PC-3 (cell line): ENCODE results near the gene SH3RF3. TPM values are rescaled to one million over a fixed set of nuclear protein-coding genes. Genes with fewer than 3 reads are reported as not detected.

Experiments
- ATAC-seq: fragments of 200-7000 bp; cut with Tn5 transposase; 2 replicates; pipeline ENCODE4 v1.9.1; 2020; ENCODE audit warnings: mild to moderate bottlenecking, moderate library complexity
- BruUV-seq: library from RNA; stranded (reverse); fragments of 400-500 nt; replicated peaks from 2 replicates; lab custom pipeline; 2021; lab: Mats Ljungman, UMichigan
- CTCF ChIA-PET: fragments of 300-600 bp; sonication (Branson Sonifier 250); formaldehyde crosslinking; loops from one replicate; lab custom pipeline; 2022; ENCODE audit warnings: antibody characterized with exemption; lab: Charles Lee
- POLR2A ChIA-PET: fragments of 300-600 bp; sonication (Branson Sonifier 250); formaldehyde crosslinking; loops from one replicate; lab custom pipeline; 2022; ENCODE audit warnings: antibody characterized with exemption; ENCODE audit not compliant: unreplicated experiment; lab: Charles Lee
- DNase-seq: peaks from one replicate; pipeline ENCODE4 v3.0.0-alpha.2; 2015
- H2AFZ ChIP-seq: fragments of 300-600 bp; sonication (generic); 2 replicates; pipeline ENCODE4 v1.6.0; 2016; ENCODE audit warnings: antibody characterized with exemption, low read length
- H3F3A ChIP-seq: fragments of 300-600 bp; sonication (generic); one replicate; pipeline ENCODE4 v1.6.0; 2017; ENCODE audit warnings: antibody characterized with exemption, low read length, control low read depth, mild to moderate bottlenecking; ENCODE audit not compliant: unreplicated experiment
- H3K27ac ChIP-seq: fragments of 300-600 bp; sonication (generic); 2 replicates; pipeline ENCODE4 v1.5.1; 2016; ENCODE audit warnings: mild to moderate bottlenecking, low read length
- H3K27me3 ChIP-seq: fragments of 300-600 bp; sonication (generic); 2 replicates; pipeline ENCODE4 v1.6.1; 2016; ENCODE audit warnings: low read length, mixed read lengths
- H3K36me3 ChIP-seq: fragments of 300-600 bp; sonication (generic); 2 replicates; pipeline ENCODE4 v1.6.1; 2016; ENCODE audit warnings: low read depth, mixed run types, low read length, mixed read lengths
- H3K4me1 ChIP-seq: fragments of 300-600 bp; sonication (generic); 2 replicates; pipeline ENCODE4 v1.5.1; 2016; ENCODE audit warnings: low read length; ENCODE audit not compliant: insufficient read depth
- H3K4me2 ChIP-seq: fragments of 300-600 bp; sonication (generic); 2 replicates; pipeline ENCODE4 v1.6.0; 2016; ENCODE audit warnings: low read length
- H3K4me3 ChIP-seq: fragments of 300-600 bp; sonication (generic); 2 replicates; pipeline ENCODE4 v1.5.1; 2016; ENCODE audit warnings: mild to moderate bottlenecking, low read length, mixed read lengths
- H3K79me2 ChIP-seq: fragments of 300-600 bp; sonication (generic); 2 replicates; pipeline ENCODE4 v1.6.1; 2017; ENCODE audit warnings: low read length, mixed read lengths
- H3K9ac ChIP-seq: fragments of 300-600 bp; sonication (generic); 2 replicates; pipeline ENCODE4 v1.6.0; 2016; ENCODE audit warnings: mild to moderate bottlenecking, low read length
- H3K9me2 ChIP-seq: fragments of 300-600 bp; sonication (generic); replicated peaks from 2 replicates; pipeline ENCODE4 v1.6.1; 2016; ENCODE audit warnings: mixed run types, low read length, mixed read lengths
- H3K9me3 ChIP-seq: fragments of 300-600 bp; sonication (generic); 2 replicates; pipeline ENCODE4 v1.6.1; 2016; ENCODE audit warnings: low read length, mixed read lengths
- H4K20me1 ChIP-seq: fragments of 300-600 bp; sonication (generic); 2 replicates; pipeline ENCODE4 v1.6.1; 2016; ENCODE audit warnings: low read length, mixed read lengths
- EZH2 ChIP-seq: fragments of 300-600 bp; sonication (generic); IDR thresholded peaks from one replicate; pipeline ENCODE4 v1.6.1; 2017; ENCODE audit warnings: antibody characterized with exemption, mild to moderate bottlenecking, low read length; ENCODE audit not compliant: unreplicated experiment
- EZH2phosphoT487 ChIP-seq: fragments of 300-600 bp; sonication (generic); IDR thresholded peaks from 2 replicates; pipeline ENCODE4 v1.6.1; 2018; ENCODE audit warnings: mild to moderate bottlenecking, antibody characterized with exemption, low read length, borderline replicate concordance
- intact Hi-C: fragments of 100-400 bp; cut with micrococcal nuclease; formaldehyde crosslinking; loops from 2 replicates; pipeline ENCODE4 v1.9.0; 2023
- microRNA-seq: library from miRNA; unstranded; fragments of <30 nt; microRNA quantifications from one replicate; pipeline ENCODE4 v1.1.0, GENCODE V29; 2020; ENCODE audit not compliant: unreplicated experiment
- total RNA-seq: library from RNA; depleted of rRNA; stranded (reverse); fragments of >200 nt; gene quantifications from 2 replicates; pipeline ENCODE4 v1.2.3, GENCODE V29; 2014; rRNA removed
- TF ChIP-seq, protein P1 (sequence below): fragments of 300-600 bp; sonication (generic); conservative IDR thresholded peaks from 2 replicates; pipeline ENCODE4 v1.5.1; 2017; ENCODE audit warnings: antibody characterized with exemption, low read depth, mild to moderate bottlenecking, low read length

Gene SH3RF3
- total RNA-seq, 1 experiment from 2014 or later = 11.7 TPM

GRCh38 chr2:109547280-109547679 lies 418.3 kb downstream of the SH3RF3 start:
- ATAC-seq (no peak), DNase-seq (no peak)
- intact Hi-C loops = no loop called here
- Histone ChIP-seq H3K27me3 (no peaks in the 10 kb centered on the region), H3K4me3 (no peak overlapping the region), H3K9ac (no peak overlapping the region), H3K9me3 (no peaks in the 10 kb centered on the region), H3F3A (no peaks in the 10 kb centered on the region), H2AFZ (no peak overlapping the region), H3K9me2 (no peaks in the 10 kb centered on the region), H3K36me3 (no peaks in the 10 kb centered on the region), H4K20me1 (no peaks in the 10 kb centered on the region), H3K4me2 (no peak overlapping the region), H3K79me2 (no peaks in the 10 kb centered on the region), H3K4me1 (no peaks in the 10 kb centered on the region), H3K27ac (no peak overlapping the region)
- TF ChIP-seq EZH2 (no peak), EZH2phosphoT487 (no peak)
- TF ChIP-seq, protein P1, sequence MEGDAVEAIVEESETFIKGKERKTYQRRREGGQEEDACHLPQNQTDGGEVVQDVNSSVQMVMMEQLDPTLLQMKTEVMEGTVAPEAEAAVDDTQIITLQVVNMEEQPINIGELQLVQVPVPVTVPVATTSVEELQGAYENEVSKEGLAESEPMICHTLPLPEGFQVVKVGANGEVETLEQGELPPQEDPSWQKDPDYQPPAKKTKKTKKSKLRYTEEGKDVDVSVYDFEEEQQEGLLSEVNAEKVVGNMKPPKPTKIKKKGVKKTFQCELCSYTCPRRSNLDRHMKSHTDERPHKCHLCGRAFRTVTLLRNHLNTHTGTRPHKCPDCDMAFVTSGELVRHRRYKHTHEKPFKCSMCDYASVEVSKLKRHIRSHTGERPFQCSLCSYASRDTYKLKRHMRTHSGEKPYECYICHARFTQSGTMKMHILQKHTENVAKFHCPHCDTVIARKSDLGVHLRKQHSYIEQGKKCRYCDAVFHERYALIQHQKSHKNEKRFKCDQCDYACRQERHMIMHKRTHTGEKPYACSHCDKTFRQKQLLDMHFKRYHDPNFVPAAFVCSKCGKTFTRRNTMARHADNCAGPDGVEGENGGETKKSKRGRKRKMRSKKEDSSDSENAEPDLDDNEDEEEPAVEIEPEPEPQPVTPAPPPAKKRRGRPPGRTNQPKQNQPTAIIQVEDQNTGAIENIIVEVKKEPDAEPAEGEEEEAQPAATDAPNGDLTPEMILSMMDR = 0 out of 2 replicates have a peak, but pooled peaks have one; percentile 24
- ChIA-PET CTCF (interaction anchor here (0.7 to 1.9 kb wide), 2 partner anchors 116 to 169 kb away, joined by 6 to 20 read pairs; no protein-coding TSS in a partner anchor), POLR2A (interaction anchor here (0.7 kb wide), 1 partner anchor 67 kb away, joined by 5 read pairs; the partner anchor contains the start of genes SEPTIN10 and SOWAHC)
- no TSS peak for BruUV-seq

GRCh38 chr2:109549016-109549590 lies 420.1 kb downstream of the SH3RF3 start:
- H3K9me3 ChIP-seq = no peaks in the 10 kb centered on the region
- H3K4me3 ChIP-seq = no peak overlapping the region
- H3K9me2 ChIP-seq = no peaks in the 10 kb centered on the region
- H3K27ac ChIP-seq = no peak overlapping the region
- no peaks in the 10 kb centered on the region for H4K20me1 ChIP-seq
- no peaks in the 10 kb centered on the region for H3K27me3 ChIP-seq
- H3F3A ChIP-seq = no peaks in the 10 kb centered on the region
- no peak overlapping the region for H3K9ac ChIP-seq
- no TSS peak for BruUV-seq
- ATAC-seq (no peak), DNase-seq (no peak)
- no peaks in the 10 kb centered on the region for H3K4me1 ChIP-seq
- 0 out of 2 replicates have a peak, but pooled peaks cover 3% of the 10 kb centered on the region for H3K36me3 ChIP-seq
- ChIA-PET POLR2A (no interaction called here), CTCF (interaction anchor here (0.6 kb wide), 2 partner anchors 38 to 48 kb away, joined by 8 to 9 read pairs; no protein-coding TSS in a partner anchor)
- no peak overlapping the region for H2AFZ ChIP-seq
- no peaks in the 10 kb centered on the region for H3K79me2 ChIP-seq
- no peak overlapping the region for H3K4me2 ChIP-seq
- intact Hi-C loops = no loop called here
- TF ChIP-seq EZH2 (no peak), EZH2phosphoT487 (no peak)
- TF ChIP-seq, protein P1 = no peak

Small RNAs within 50 kb of the gene (microRNA-seq; reads per million reads assigned to microRNA genes)
- gene MIR4265 = not detected
- gene MIR4266 = not detected

Other genes with a start within 250 kb of the SH3RF3 start
- 0.04 TPM in 1 of 2 replicates, not detected in the other for gene EDAR, start 140.0 kb upstream of the SH3RF3 start, total RNA-seq